Heart right ventricle (tissue), 16 donors: ENCODE results near the gene LRP1. TPM values are rescaled to one million over a fixed set of nuclear protein-coding genes. Genes with fewer than 3 reads are reported as not detected.
A peak's percentile ranks its signal among the peaks of the same experiment; 100 is the strongest.

Experiments
- ATAC-seq, 8 donors: fragments of 200-7000 bp; cut with Tn5 transposase; one replicate each; pipeline ENCODE4 v1.9.1; 2020; ENCODE audit warnings: mild to moderate bottlenecking in 8 of 8, moderate library complexity in 8 of 8, moderate number of reproducible peaks in 1 of 8
- DNase-seq, 2 donors: peaks; one replicate each; pipeline ENCODE4 v3.0.0-alpha.2; 2020
- H3K27ac ChIP-seq, 10 donors: fragments of 200-600 bp; sonication (generic) in 2 of 10; one replicate each; pipeline versions ENCODE4 v1.5.0 to v1.8.0; 2020 to 2022; ENCODE audit warnings: mild to moderate bottlenecking in 3 of 10
- H3K27me3 ChIP-seq, 7 donors: fragments of 200-600 bp; one replicate each; pipeline ENCODE4 v1.8.0; 2021 to 2022; ENCODE audit warnings: mild to moderate bottlenecking in 2 of 7
- H3K36me3 ChIP-seq, 9 donors: fragments of 200-600 bp; sonication (generic) in 1 of 9; one replicate each; pipeline versions ENCODE4 v1.5.0 to v1.8.0; 2020 to 2022; ENCODE audit warnings: mild to moderate bottlenecking in 2 of 9
- H3K4me1 ChIP-seq, 9 donors: fragments of 200-600 bp; sonication (generic) in 1 of 9; one replicate each; pipeline versions ENCODE4 v1.5.0 to v1.8.0; 2020 to 2022; ENCODE audit warnings: mild to moderate bottlenecking in 4 of 9
- H3K4me3 ChIP-seq, 10 donors: fragments of 200-600 bp; sonication (generic) in 2 of 10; one replicate each; pipeline versions ENCODE4 v1.5.0 to v1.8.0; 2020 to 2022; ENCODE audit warnings: mild to moderate bottlenecking in 7 of 10, moderate library complexity in 2 of 10
- H3K9me3 ChIP-seq, 11 donors: fragments of 200-600 bp in 10 of 11; sonication (generic) in 2 of 11; one replicate each; pipeline versions ENCODE4 v1.5.0 to v1.8.0; 2013 to 2022; ENCODE audit warnings: mild to moderate bottlenecking in 2 of 11, control low read depth in 1 of 11, moderate library complexity in 1 of 11
- WGBS, 2 donors: extraction: QIAGEN DNeasy Blood & Tissue Kit; methylation state at CpG; one replicate each; pipeline ENCODE4 v1.1.7; 2013; ENCODE audit warnings: inconsistent platforms in 1 of 2; 5-methylcytosine and 5-hydroxymethylcytosine counted together
- intact Hi-C, 10 donors: fragments of 100-400 bp; cut with DNase I; formaldehyde crosslinking; loops; one replicate each; pipeline versions ENCODE4 v1.11.1 to v1.14.2; 2022
- polyA plus RNA-seq, 2 donors: library from polyadenylated mRNA; stranded (reverse); fragments of 200-250 nt; gene quantifications; one replicate each; pipeline ENCODE4 v1.2.3, GENCODE V29; 2013
- total RNA-seq, 10 donors: library from RNA; stranded (reverse); fragmentation: NEBNext Ultra II Directional in 3 of 10; extraction: Animal tissue kit (Norgen Biotek cat#: 25700) in 3 of 10; gene quantifications; one replicate each; pipeline versions ENCODE4 v1.2.1 to v1.2.4, GENCODE V29; 2021 to 2023
- TF ChIP-seq, protein P1 (sequence below), 9 donors: fragments of 200-600 bp; sonication (generic) in 2 of 9; IDR thresholded peaks; one replicate each; pipeline versions ENCODE4 v1.5.0 to v1.8.0; 2021 to 2022; ENCODE audit warnings: antibody characterized with exemption in 9 of 9, mild to moderate bottlenecking in 5 of 9, moderate library complexity in 1 of 9
- donor health status: Arrhythmogenic right ventricular cardiomyopathy.
- donor health status: ischemic (EF 13 %, LVEDD 7.1; RV severe dilation, severe dysfunction).
- donor health status: healthy with polysubstance abuse.
- donor health status: DM: no; HTN: yes; CAD: no.
- donor health status: DM: no; HTN: no; CAD: no.
- donor health status: ischemic (EF 25% LVEDD 6.9; RV normal size, moderate dysfunction).
- donor health status: ischemic (EF 25% LVEDD 5.7; RV mildly dilated, moderate dysfunction).
- donor health status: healthy.
- donor health status: DM: yes; HTN: yes; CAD: no.
- donor health status: Ischemic cardiomyopathy.
- donor health status: ischemic (EF 35%, LVEDD 5.7; RV mildly dilated, moderate dysfunction).
- donor health status: nonischemic (EF 11% LVEDD 7.7; RV severe dilation, severe dysfunction).
- donor health status: DM: yes; HTN: yes; CAD: no.
- donor health status: PGD.
- donor health status: ischemic (EF 29% LVEDD 5.4; RV normal size, mild dysfunction).
- donor health status: nonischemic (EF 23%, LVEDD 6.1; RV moderate dilation, normal function).

LRP1 gene
- total and polyA plus RNA-seq, 12 donors, result 46.3 to 259 (median 69.3) TPM

DNA sequence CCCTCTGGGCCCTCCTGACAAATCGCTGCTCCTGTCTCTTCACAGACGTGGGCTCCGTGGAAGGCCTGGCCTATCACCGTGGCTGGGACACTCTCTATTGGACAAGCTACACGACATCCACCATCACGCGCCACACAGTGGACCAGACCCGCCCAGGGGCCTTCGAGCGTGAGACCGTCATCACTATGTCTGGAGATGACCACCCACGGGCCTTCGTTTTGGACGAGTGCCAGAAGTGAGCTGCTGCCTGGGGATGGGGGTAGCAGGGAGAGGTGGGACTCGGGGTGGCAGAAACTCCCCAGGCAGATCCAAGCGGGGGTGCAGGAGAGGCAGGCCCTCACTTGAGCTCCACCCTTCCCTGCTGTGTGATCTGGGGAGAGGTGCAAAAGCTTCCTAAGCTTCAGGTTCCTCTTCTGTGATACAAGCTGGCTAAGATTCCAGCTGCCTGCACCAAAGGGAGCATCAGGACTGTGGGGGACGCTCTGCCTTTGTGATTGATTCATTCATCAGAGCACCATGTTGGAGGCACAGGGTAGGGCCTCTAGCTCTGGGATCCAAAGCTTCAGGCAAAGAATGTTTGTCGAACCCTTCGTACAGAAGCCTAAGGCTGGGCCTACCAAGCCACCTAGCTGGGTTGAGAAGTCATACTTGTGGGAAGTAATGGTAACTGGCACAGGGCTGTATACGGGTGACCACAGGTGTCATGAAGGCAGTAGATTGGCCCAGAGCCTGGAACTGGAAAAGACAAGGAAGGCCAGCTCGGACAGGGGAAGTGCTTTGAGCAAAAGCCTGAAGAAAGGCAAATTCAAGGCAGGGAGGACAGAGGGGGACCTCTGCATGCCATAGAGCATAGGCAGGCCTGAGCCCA is 59.2 kb downstream of the LRP1 start:
- DNase-seq (no peak), ATAC-seq (no peak)
- WGBS, 2 donors, result 68 to 70% methylated on average over 21 of the region's 21 CpGs
- TF ChIP-seq, protein P1, sequence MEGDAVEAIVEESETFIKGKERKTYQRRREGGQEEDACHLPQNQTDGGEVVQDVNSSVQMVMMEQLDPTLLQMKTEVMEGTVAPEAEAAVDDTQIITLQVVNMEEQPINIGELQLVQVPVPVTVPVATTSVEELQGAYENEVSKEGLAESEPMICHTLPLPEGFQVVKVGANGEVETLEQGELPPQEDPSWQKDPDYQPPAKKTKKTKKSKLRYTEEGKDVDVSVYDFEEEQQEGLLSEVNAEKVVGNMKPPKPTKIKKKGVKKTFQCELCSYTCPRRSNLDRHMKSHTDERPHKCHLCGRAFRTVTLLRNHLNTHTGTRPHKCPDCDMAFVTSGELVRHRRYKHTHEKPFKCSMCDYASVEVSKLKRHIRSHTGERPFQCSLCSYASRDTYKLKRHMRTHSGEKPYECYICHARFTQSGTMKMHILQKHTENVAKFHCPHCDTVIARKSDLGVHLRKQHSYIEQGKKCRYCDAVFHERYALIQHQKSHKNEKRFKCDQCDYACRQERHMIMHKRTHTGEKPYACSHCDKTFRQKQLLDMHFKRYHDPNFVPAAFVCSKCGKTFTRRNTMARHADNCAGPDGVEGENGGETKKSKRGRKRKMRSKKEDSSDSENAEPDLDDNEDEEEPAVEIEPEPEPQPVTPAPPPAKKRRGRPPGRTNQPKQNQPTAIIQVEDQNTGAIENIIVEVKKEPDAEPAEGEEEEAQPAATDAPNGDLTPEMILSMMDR (IDR thresholded peaks at IDR 0.05), result no peak
- Histone ChIP-seq H3K27ac (no peak overlapping the region), H3K9me3 (no peaks in the 10 kb centered on the region), H3K36me3 (peaks cover 0 to 100% (median 54%) of the 10 kb centered on the region in 9 donors), H3K4me3 (no peak overlapping the region), H3K27me3 (no peaks in the 10 kb centered on the region), H3K4me1 (peaks cover 0 to 19% (median 11%) of the 10 kb centered on the region in 9 donors)
- intact Hi-C loops, result loop anchor here in 3 of 10 donors (5.0 to 10.0 kb wide), 2 partner anchors 120 to 123 kb away; no protein-coding TSS in a partner anchor

DNA sequence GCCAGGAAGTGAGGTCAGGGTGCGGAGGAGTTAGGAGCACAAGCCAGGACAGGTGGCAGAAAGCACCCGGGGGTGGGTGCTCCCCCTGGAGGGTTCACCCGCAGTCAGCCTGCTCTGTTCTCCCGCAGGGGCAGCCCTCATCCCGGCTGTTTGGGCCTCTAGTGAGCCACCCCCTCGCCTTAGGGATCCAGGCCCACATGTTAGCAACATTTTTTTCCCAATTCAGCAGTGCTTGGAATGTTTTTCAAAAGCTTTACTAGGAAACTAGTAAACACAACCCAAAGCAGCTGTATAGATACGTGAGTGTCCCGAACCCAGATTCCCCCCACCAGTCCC is 59.8 kb downstream of the LRP1 start:
- ATAC-seq (no peak), DNase-seq (no peak)
- intact Hi-C loops, result loop anchor here in 3 of 10 donors (5.0 to 10.0 kb wide), 2 partner anchors 121 to 123 kb away; no protein-coding TSS in a partner anchor
- TF ChIP-seq, protein P1 (IDR thresholded peaks at IDR 0.05), result no peak
- H3K4me1 ChIP-seq, result peaks cover 0 to 19% (median 11%) of the 10 kb centered on the region in 9 donors
- no peaks in the 10 kb centered on the region for H3K27me3 ChIP-seq
- 83% methylated on average over 8 of the region's 8 CpGs for WGBS, 2 donors
- peaks cover 0 to 100% (median 58%) of the 10 kb centered on the region in 9 donors for H3K36me3 ChIP-seq
- no peak overlapping the region for H3K4me3 ChIP-seq
- H3K9me3 ChIP-seq, result no peaks in the 10 kb centered on the region
- no peak overlapping the region for H3K27ac ChIP-seq

DNA sequence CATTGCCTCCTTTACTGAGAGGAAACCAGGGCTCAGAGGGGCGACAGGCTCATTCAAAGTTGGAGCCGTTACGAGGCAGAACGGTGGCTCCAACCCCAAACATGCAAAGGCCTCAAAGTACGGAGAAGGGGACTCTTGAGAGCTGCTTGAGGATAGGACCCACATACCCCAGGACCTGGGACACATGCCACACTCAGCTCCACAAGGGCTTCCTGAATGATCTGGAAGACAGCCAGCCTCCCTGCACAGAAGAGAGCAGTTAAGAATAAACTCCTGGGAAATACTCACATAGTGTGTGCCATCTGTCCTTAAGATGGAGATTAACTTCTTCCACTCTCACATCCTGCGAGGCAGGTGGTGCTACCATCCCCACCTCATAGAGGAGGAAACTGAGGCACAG is 61.8 kb downstream of the LRP1 start:
- ATAC-seq, result peak in 6 of 8 donors; percentile 35 to 59 (median 48)
- intact Hi-C loops, result no loop called here
- H3K27ac ChIP-seq, result peak overlapping the region in 2 of 10 donors; percentile 9 to 22
- no peaks in the 10 kb centered on the region for H3K27me3 ChIP-seq
- peak in 1 of 2 donors; percentile 57 for DNase-seq
- TF ChIP-seq, protein P1 (IDR thresholded peaks at IDR 0.05), result no peak
- H3K4me1 ChIP-seq, result peaks cover 0 to 19% (median 11%) of the 10 kb centered on the region in 9 donors
- H3K9me3 ChIP-seq, result no peaks in the 10 kb centered on the region
- 34 to 35% methylated on average over 6 of the region's 6 CpGs for WGBS, 2 donors
- H3K36me3 ChIP-seq, result peaks cover 9 to 100% (median 61%) of the 10 kb centered on the region in 9 donors
- no peak overlapping the region for H3K4me3 ChIP-seq

DNA sequence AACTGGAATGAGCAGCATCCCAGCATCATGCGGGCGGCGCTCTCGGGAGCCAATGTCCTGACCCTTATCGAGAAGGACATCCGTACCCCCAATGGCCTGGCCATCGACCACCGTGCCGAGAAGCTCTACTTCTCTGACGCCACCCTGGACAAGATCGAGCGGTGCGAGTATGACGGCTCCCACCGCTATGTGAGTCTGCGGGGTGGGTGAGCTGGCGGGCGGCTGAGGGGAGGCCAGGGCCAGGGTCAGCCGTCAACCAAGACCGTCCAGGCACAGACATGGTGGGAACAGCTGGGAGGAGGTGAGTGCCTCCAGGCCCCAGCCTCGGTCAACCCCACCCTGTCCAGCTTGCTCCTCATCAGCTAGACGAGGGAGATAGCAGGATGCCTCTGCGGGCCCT is 62.5 kb downstream of the LRP1 start:
- 95 to 97% methylated on average over 23 of the region's 23 CpGs for WGBS, 2 donors
- TF ChIP-seq, protein P1 (IDR thresholded peaks at IDR 0.05), result no peak
- peaks cover 4 to 100% (median 61%) of the 10 kb centered on the region in 9 donors for H3K36me3 ChIP-seq
- intact Hi-C loops, result no loop called here
- no peaks in the 10 kb centered on the region for H3K9me3 ChIP-seq
- no peaks in the 10 kb centered on the region for H3K27me3 ChIP-seq
- DNase-seq (no peak), ATAC-seq (peak in 1 of 8 donors; percentile 4)
- no peak overlapping the region for H3K4me3 ChIP-seq
- H3K4me1 ChIP-seq, result peaks cover 0 to 19% (median 11%) of the 10 kb centered on the region in 9 donors
- H3K27ac ChIP-seq, result peak overlapping the region in 1 of 10 donors; percentile 31
